Endothelial cell (in vitro differentiated cells): ENCODE data around the gene TMPRSS6. TPM values are rescaled to one million over a fixed set of nuclear protein-coding genes. Genes with fewer than 3 reads are reported as not detected.

Experiments
- DNase-seq: peaks from one replicate; pipeline ENCODE4 v3.0.0; 2021; ENCODE audit warnings: low spot score
- H3K27ac Mint-ChIP-seq: one replicate; pipeline ENCODE4 v1.8.0; 2021; ENCODE audit warnings: mixed read lengths, inconsistent platforms; ENCODE audit not compliant: unreplicated experiment
- H3K27me3 Mint-ChIP-seq: one replicate; pipeline ENCODE4 v1.8.0; 2021; ENCODE audit warnings: mild to moderate bottlenecking, moderate library complexity, mixed read lengths, inconsistent platforms; ENCODE audit not compliant: unreplicated experiment
- H3K36me3 Mint-ChIP-seq: one replicate; pipeline ENCODE4 v1.8.0; 2021; ENCODE audit warnings: mild to moderate bottlenecking, low read depth, mixed read lengths, inconsistent platforms; ENCODE audit not compliant: unreplicated experiment
- H3K4me1 Mint-ChIP-seq: one replicate; pipeline ENCODE4 v1.8.0; 2021; ENCODE audit warnings: mild to moderate bottlenecking, mixed read lengths, inconsistent platforms; ENCODE audit not compliant: unreplicated experiment
- H3K4me3 Mint-ChIP-seq: one replicate; pipeline ENCODE4 v1.8.0; 2021; ENCODE audit warnings: mild to moderate bottlenecking, mixed read lengths, inconsistent platforms; ENCODE audit not compliant: unreplicated experiment
- H3K9me3 Mint-ChIP-seq: one replicate; pipeline ENCODE4 v1.8.0; 2021; ENCODE audit warnings: mixed read lengths, inconsistent platforms; ENCODE audit not compliant: unreplicated experiment
- CTCF ChIP-seq: fragments of 200-600 bp; sonication (generic); IDR thresholded peaks from one replicate; pipeline ENCODE4 v1.5.0; 2021; ENCODE audit warnings: antibody characterized with exemption; ENCODE audit not compliant: unreplicated experiment
- total RNA-seq: library from RNA; stranded (reverse); fragmentation: NEBNext Ultra II Directional; extraction: Animal tissue kit (Norgen Biotek cat#: 25700); gene quantifications from one replicate; pipeline ENCODE4 v1.2.1, GENCODE V29; 2021; ENCODE audit not compliant: unreplicated experiment

The TMPRSS6 gene
- total RNA-seq, 1 donor from 2014 or later = not detected

GRCh38 chr22:37155971-37156370 lies 46.5 kb upstream of the TMPRSS6 start:
- peaks cover 3% of the 10 kb centered on the region for H3K4me1 Mint-ChIP-seq

GRCh38 chr22:37154925-37155712 lies 45.6 kb upstream of the TMPRSS6 start:
- Mint-ChIP-seq H3K27me3 (peaks cover 17% of the 10 kb centered on the region), H3K4me3 (peak overlapping the region; percentile 17), H3K27ac (no peak overlapping the region)

More at GRCh38 chr22:37155971-37156370, 46.5 kb upstream of the TMPRSS6 start:
- Mint-ChIP-seq H3K27ac (no peak overlapping the region), H3K36me3 (peaks cover 4% of the 10 kb centered on the region), H3K27me3 (peaks cover 14% of the 10 kb centered on the region), H3K4me3 (no peak overlapping the region), H3K9me3 (no peaks in the 10 kb centered on the region)
- DNase-seq = no peak
- no peak for TF ChIP-seq CTCF

GRCh38 chr22:37153901-37154300 lies 44.4 kb upstream of the TMPRSS6 start:
- no peak overlapping the region for H3K27ac Mint-ChIP-seq
- peaks cover 4% of the 10 kb centered on the region for H3K36me3 Mint-ChIP-seq
- peaks cover 18% of the 10 kb centered on the region for H3K27me3 Mint-ChIP-seq
- DNase-seq = no peak
- H3K4me1 Mint-ChIP-seq = peaks cover 7% of the 10 kb centered on the region
- no peaks in the 10 kb centered on the region for H3K9me3 Mint-ChIP-seq
- no peak overlapping the region for H3K4me3 Mint-ChIP-seq
- no peak for TF ChIP-seq CTCF

More at GRCh38 chr22:37154925-37155712, 45.6 kb upstream of the TMPRSS6 start:
- DNase-seq = no peak
- no peak for TF ChIP-seq CTCF
- peaks cover 4% of the 10 kb centered on the region for H3K36me3 Mint-ChIP-seq
- peaks cover 5% of the 10 kb centered on the region for H3K4me1 Mint-ChIP-seq
- H3K9me3 Mint-ChIP-seq = no peaks in the 10 kb centered on the region

- Mint-ChIP-seq H3K27me3 (peaks cover 20% of the 10 kb centered on the region), H3K36me3 (peaks cover 4% of the 10 kb centered on the region), H3K9me3 (no peaks in the 10 kb centered on the region), H3K4me1 (peaks cover 7% of the 10 kb centered on the region), H3K4me3 (no peak overlapping the region), H3K27ac (no peak overlapping the region)
- TF ChIP-seq CTCF = no peak
- no peak for DNase-seq
These were observed 41.9 kb upstream of the TMPRSS6 start for GRCh38 chr22:37151401-37151800.

GRCh38 chr22:37150701-37151100 lies 41.2 kb upstream of the TMPRSS6 start:
- peaks cover 21% of the 10 kb centered on the region for H3K27me3 Mint-ChIP-seq
- no peak overlapping the region for H3K4me3 Mint-ChIP-seq
- no peak overlapping the region for H3K27ac Mint-ChIP-seq

More at GRCh38 chr22:37150701-37151100, 41.2 kb upstream of the TMPRSS6 start:
- peaks cover 3% of the 10 kb centered on the region for H3K4me1 Mint-ChIP-seq
- no peak for DNase-seq
- H3K36me3 Mint-ChIP-seq = peaks cover 4% of the 10 kb centered on the region
- TF ChIP-seq CTCF = no peak
- no peaks in the 10 kb centered on the region for H3K9me3 Mint-ChIP-seq
